Dedifferentiated amniotic fluid mesenchymal stem cell (primary cell): ENCODE measurements around the gene RIT2.

Source experiments
- DNase-seq: peaks from one replicate; pipeline ENCODE4 v3.0.0-alpha.2; 2016; ENCODE audit errors: extremely low spot score

Gene RIT2

DNA sequence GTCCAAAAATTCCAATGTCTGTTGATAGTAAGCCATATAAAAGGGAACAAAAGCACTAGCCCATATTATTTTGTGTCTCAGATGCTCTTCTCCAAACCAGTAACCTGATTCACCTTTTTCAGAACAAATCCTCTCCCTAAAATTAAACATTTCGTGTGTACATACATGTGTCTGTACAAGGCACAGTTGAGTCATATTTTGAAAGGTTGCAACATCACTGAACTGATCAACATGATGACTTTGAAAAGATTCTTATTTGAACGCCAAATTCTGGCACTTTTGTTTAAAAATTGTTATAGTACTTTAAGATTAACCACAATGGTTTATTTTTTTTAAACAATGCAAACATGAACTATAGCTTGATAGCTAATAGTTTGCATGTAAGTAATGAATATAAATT is 102.5 kb downstream of the RIT2 start:
- DNase-seq: no peak

GRCh38 chr18:43010611-43011010 is 104.9 kb downstream of the RIT2 start:
- DNase-seq: no peak

DNA sequence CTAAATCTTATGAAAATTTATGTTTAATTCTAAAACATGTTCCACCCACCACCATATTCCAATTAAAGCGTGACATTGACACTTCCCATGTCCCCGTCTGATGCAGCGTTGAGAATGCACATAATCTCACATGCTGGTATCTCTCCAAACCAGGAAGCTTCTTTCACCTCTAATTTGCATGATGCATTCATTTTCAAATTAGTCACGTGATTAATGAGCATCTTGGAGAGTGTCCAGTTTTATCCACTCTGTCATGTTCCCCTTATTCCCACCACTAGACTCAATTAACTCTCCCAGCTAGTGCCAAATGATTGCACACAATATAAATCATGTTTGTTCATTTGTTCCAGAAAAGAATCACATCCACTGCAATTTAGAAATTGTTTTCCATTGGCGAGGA is 105.8 kb downstream of the RIT2 start:
- no peak for DNase-seq

- no peak for DNase-seq
Measured at GRCh38 chr18:43007365-43007764, 108.1 kb downstream of the RIT2 start.

- DNase-seq: no peak
Measured at GRCh38 chr18:43004421-43004820, 111.1 kb downstream of the RIT2 start.

- DNase-seq: no peak
Measured at GRCh38 chr18:43001821-43002220, 113.7 kb downstream of the RIT2 start.

GRCh38 chr18:42996824-42997223 is 118.7 kb downstream of the RIT2 start:
- DNase-seq: no peak

DNA sequence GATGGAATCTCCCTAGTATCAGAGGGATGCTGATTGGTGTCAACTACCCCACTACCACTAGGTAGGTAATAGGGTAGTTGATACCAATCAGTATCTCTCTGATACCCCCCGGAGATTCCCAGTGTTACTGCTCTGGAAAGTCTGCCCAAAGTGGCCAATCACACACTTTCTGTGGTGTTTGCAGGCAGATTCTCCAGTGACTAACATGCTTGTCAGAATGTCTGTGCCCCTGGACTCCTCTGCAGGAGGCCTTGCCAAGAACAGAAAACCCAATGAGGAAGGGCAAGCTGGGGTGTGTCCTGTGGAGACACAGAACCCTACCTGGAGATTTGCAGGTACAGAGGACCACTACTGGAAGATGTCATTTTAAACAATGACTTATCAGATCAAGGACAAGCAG is 135.1 kb downstream of the RIT2 start:
- no peak for DNase-seq

GRCh38 chr18:42977982-42978637 is 137.4 kb downstream of the RIT2 start:
- DNase-seq: no peak

- DNase-seq: no peak
Measured at GRCh38 chr18:42976869-42977590, 138.5 kb downstream of the RIT2 start.

DNA sequence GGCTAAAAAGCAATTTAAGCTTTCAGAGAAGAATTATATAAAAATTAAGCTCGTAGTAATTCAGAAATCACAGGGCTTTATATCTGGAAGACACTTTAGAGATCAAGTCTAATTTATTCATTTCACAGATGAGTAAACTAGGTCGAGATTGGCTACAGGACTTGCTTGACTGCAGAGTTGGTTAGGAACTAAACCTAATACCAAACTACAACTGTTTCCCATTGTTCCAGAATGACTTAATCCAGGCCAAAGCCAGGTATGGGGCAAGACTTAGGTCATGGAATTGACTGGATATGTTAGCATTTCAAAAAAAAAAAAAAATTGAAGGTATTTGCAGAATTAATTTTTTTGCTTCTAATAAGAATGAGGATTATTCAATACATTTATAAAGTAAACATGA is 146.1 kb downstream of the RIT2 start:
- DNase-seq: no peak

DNA sequence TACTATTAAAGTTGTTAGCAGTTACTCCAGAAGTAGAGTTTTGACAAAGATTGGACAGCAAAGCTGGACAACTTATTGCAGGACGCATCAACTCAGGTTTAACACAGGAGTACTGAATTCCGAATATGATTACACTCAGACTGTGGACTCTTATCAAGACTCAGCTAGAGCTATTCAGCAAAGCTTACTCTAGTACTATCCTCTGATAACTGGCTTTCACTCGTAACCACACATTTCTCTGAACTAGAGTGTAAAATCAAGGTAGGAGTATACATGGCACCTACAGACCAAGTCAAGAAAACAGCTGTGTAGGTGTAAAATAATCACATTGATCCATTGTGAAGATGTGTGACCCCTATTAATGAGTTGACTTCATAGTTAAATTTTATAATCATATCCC is 154.2 kb downstream of the RIT2 start:
- no peak for DNase-seq

- DNase-seq: no peak
Measured at GRCh38 chr18:42959528-42959927, 156.0 kb downstream of the RIT2 start.

DNA sequence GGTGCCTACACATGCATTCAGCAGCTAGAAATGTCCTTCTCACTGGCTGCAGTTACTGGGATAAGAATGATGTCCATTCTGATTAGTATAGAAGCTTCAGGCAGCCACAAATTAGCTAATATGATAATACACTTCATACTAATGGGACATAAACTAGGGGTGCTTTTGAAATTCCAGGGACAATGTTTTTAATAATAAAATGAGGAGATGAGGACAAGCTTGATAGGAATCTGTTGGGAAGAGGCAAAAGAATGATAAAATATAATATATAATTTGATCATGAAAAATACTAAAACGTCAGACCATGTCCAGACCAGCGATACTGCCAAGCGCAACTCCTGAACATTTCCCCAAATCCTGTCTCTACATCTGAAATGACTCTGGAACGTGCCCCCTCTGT is 157.1 kb downstream of the RIT2 start:
- no peak for DNase-seq

DNA sequence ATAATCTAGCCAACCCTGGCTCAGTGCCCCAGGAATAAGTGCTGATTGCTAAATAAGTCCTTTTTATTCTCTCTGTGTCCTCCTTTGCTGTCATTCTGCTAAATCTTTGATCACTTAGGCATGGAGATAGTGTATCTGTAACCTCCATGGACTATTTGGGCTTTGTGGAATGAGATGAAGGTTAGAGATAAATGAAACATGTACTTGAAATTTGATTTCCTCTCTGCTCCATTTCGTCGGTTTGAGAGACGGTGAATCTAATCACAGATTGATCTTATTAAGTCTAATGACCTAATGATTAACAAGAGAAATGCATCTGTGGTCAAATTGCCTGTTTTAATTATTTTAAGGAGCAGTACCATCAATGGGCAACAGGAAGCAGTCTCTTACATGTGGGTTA is 159.2 kb downstream of the RIT2 start:
- no peak for DNase-seq

DNA sequence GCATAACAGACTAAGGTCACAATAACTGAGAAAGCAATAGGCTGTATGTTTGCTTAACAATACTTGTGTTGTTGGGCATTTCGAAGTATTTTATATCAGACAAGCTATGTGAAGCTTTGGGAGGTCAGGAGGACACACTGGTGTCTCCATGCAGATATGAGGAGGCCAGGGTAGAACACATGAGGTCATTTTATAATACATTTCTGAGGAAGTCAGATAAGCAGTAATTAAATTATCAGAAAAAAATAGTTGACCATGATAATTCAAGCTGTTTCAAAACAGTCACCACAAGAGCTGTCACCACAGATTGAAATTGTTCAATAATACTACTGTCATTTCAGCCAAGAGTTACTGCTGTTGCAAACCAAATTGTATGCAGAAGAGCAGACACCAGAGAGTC is 160.6 kb downstream of the RIT2 start:
- DNase-seq: no peak

GRCh38 chr18:42953306-42953705 is 162.2 kb downstream of the RIT2 start:
- DNase-seq: no peak

- no peak for DNase-seq
Measured at GRCh38 chr18:42950732-42951131, 164.8 kb downstream of the RIT2 start.

- no peak for DNase-seq
Measured at GRCh38 chr18:42948831-42949230, 166.7 kb downstream of the RIT2 start.

DNA sequence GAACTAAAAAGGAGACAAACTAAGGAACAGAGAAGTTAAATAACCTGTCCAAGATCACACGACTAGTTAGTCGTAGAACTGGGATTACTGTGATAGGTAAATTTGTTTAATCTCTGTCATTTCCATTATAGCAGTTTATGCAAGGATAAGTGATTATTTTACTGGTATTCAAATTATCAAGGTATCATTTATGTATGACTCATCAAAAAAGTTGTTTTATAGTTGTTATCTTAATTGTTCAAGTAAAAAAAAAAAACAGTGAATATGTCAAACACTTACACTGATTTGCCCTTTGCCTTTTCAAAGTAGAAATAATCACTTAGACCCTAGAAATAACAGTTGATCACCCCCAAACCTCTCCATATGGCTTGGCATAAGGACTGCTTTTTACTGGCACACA is 173.6 kb downstream of the RIT2 start:
- DNase-seq: no peak

DNA sequence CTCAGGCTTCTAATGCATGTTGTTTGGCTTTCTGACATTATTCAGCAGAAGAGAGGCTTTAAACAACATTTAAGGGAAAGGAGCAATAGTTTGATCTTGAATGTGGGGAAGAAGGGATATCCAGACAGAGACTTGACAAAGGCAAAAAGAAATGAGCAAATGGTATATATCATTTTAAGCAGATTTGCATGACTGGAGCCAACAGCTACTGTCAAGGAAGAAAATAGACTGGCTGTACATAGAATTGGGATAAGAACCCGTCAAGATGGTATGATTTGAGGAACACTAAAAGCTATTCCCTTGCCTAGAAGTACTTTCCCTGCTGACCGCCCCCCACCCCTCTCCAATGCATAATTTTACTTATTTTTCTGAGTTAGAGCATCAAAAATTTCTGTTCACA is 174.5 kb downstream of the RIT2 start:
- no peak for DNase-seq

GRCh38 chr18:42937436-42937835 is 178.0 kb downstream of the RIT2 start:
- no peak for DNase-seq

GRCh38 chr18:42936289-42936688 is 179.2 kb downstream of the RIT2 start:
- DNase-seq: no peak

GRCh38 chr18:42931491-42931890 is 184.0 kb downstream of the RIT2 start:
- no peak for DNase-seq
